MCF 10A (cell line): ENCODE data around the gene LY6G6D. TPM values are rescaled to one million over a fixed set of nuclear protein-coding genes. Genes with fewer than 3 reads are reported as not detected.

Experiments used
- BruUV-seq: library from RNA; stranded (reverse); fragments of 400-500 nt; replicated peaks from 2 replicates; lab custom pipeline; 2021; lab: Mats Ljungman, UMichigan
- CTCF ChIA-PET: fragments of 300-600 bp; sonication (Branson Sonifier 250); formaldehyde crosslinking; extraction: SDS; loops from one replicate; lab custom pipeline; 2021; ENCODE audit warnings: antibody characterized with exemption, inconsistent platforms; lab: Yijun Ruan, JAX
- POLR2A ChIA-PET: fragments of 300-600, 350-650 bp; sonication (Branson Sonifier 250); formaldehyde crosslinking; extraction: SDS; loops from one replicate; lab custom pipeline; 2020; ENCODE audit warnings: antibody characterized with exemption, inconsistent platforms; lab: Yijun Ruan, JAX
- DNase-seq: peaks from one replicate; pipeline ENCODE4 v3.0.0-alpha.2; 2018; ENCODE audit not compliant: unreplicated experiment
- H3K27ac Mint-ChIP-seq: one replicate; pipeline ENCODE4 v1.8.0; 2022; ENCODE audit warnings: mild to moderate bottlenecking, low read depth, mixed read lengths; ENCODE audit not compliant: unreplicated experiment
- H3K27me3 Mint-ChIP-seq: one replicate; pipeline ENCODE4 v1.8.0; 2022; ENCODE audit warnings: mixed read lengths; ENCODE audit not compliant: insufficient read depth, unreplicated experiment
- H3K36me3 Mint-ChIP-seq: one replicate; pipeline ENCODE4 v1.8.0; 2022; ENCODE audit warnings: mild to moderate bottlenecking, moderate library complexity, mixed read lengths; ENCODE audit not compliant: insufficient read depth, unreplicated experiment
- H3K4me1 Mint-ChIP-seq: one replicate; pipeline ENCODE4 v1.8.0; 2022; ENCODE audit warnings: mixed read lengths; ENCODE audit not compliant: insufficient read depth, unreplicated experiment
- H3K4me3 Mint-ChIP-seq: one replicate; pipeline ENCODE4 v1.8.0; 2022; ENCODE audit warnings: mild to moderate bottlenecking, moderate library complexity, mixed read lengths; ENCODE audit not compliant: unreplicated experiment
- H3K9me3 Mint-ChIP-seq: one replicate; pipeline ENCODE4 v1.8.0; 2022; ENCODE audit warnings: mixed read lengths; ENCODE audit not compliant: unreplicated experiment
- CTCF ChIP-seq: fragments of 200-600 bp; IDR thresholded peaks from one replicate; pipeline ENCODE4 v1.8.0; 2022; ENCODE audit warnings: antibody characterized with exemption, mild to moderate bottlenecking; ENCODE audit not compliant: unreplicated experiment
- intact Hi-C: fragments of 100-400 bp; cut with micrococcal nuclease; formaldehyde crosslinking; loops from 2 replicates; pipeline ENCODE4 v1.14.1; 2022
- total RNA-seq: library from RNA; stranded (reverse); gene quantifications from 2 replicates; pipeline ENCODE4 v1.2.3, GENCODE V29; 2022

Gene LY6G6D
- total RNA-seq, 1 experiment from 2014 or later = not detected

- DNase-seq = peak; percentile 15
- Mint-ChIP-seq H3K4me3 (peak overlapping the region; percentile 95), H3K27me3 (no peaks in the 10 kb centered on the region), H3K9me3 (no peaks in the 10 kb centered on the region), H3K4me1 (peaks cover 5% of the 10 kb centered on the region), H3K27ac (peak overlapping the region; percentile 89), H3K36me3 (peaks cover 24% of the 10 kb centered on the region)
- BruUV-seq = no TSS peak
- ChIA-PET CTCF (interaction anchor here (0.8 to 1.2 kb wide), 3 partner anchors 12 to 124 kb away, joined by 3 read pairs; partner anchors contain the start of gene C6orf47), POLR2A (interaction anchor here (0.6 to 3.4 kb wide), 27 partner anchors 9 to 270 kb away, joined by 3 to 29 read pairs (median 6); partner anchors contain the start of genes BAG6, C6orf47, CLIC1 and CSNK2B)
- TF ChIP-seq CTCF = no peak
- intact Hi-C loops = loop anchor here (2.0 kb wide), 1 partner anchor 36 kb away; no protein-coding TSS in a partner anchor
These were observed 12.7 kb upstream of the LY6G6D start for GRCh38 chr6:31702405-31702818.

GRCh38 chr6:31702819-31703716 lies 12.1 kb upstream of the LY6G6D start, which contains the start of gene ABHD16A:
Gene ABHD16A (minus strand): TSS chr6:31703324. CDS start chr6:31703281, 43 bp downstream.
- BruUV-seq = TSS peak; percentile 39
- intact Hi-C loops = loop anchor here (1.0 to 2.0 kb wide), 2 partner anchors 26 to 36 kb away; partner anchors contain the start of gene DDAH2
- no peaks in the 10 kb centered on the region for H3K9me3 Mint-ChIP-seq
- H3K36me3 Mint-ChIP-seq = peaks cover 24% of the 10 kb centered on the region
- ChIA-PET CTCF (interaction anchor here (0.6 to 1.4 kb wide), 7 partner anchors 13 to 128 kb away, joined by 3 read pairs; partner anchors contain the start of gene C6orf47), POLR2A (interaction anchor here (0.6 to 3.4 kb wide), 44 partner anchors 9 to 1550 kb away, joined by 3 to 29 read pairs (median 5); partner anchors contain the start of genes BAG6, C6orf47, CLIC1 and CSNK2B)
- peak; percentile 98 for DNase-seq
- no peak for TF ChIP-seq CTCF
- peak within 1 kb of the TSS; percentile 95 for H3K4me3 Mint-ChIP-seq
- H3K4me1 Mint-ChIP-seq = peaks cover 5% of the 10 kb centered on the region
- peak within 1 kb of the TSS; percentile 89 for H3K27ac Mint-ChIP-seq
- no peaks in the 10 kb centered on the region for H3K27me3 Mint-ChIP-seq

GRCh38 chr6:31705931-31706330 lies 9.2 kb upstream of the LY6G6D start:
- H3K27me3 Mint-ChIP-seq = no peaks in the 10 kb centered on the region
- POLR2A ChIA-PET = no interaction called here
- peaks cover 6% of the 10 kb centered on the region for H3K36me3 Mint-ChIP-seq
- no peak overlapping the region for H3K27ac Mint-ChIP-seq
- CTCF ChIA-PET = no interaction called here
- no peak for TF ChIP-seq CTCF
- no peaks in the 10 kb centered on the region for H3K9me3 Mint-ChIP-seq
- no TSS peak for BruUV-seq
- DNase-seq = no peak
- no peak overlapping the region for H3K4me3 Mint-ChIP-seq
- intact Hi-C loops = no loop called here
- peaks cover 7% of the 10 kb centered on the region for H3K4me1 Mint-ChIP-seq

- Mint-ChIP-seq H3K36me3 (peaks cover 6% of the 10 kb centered on the region), H3K27ac (no peak within 1 kb of the TSS), H3K4me1 (peaks cover 12% of the 10 kb centered on the region), H3K9me3 (no peaks in the 10 kb centered on the region), H3K4me3 (no peak within 1 kb of the TSS), H3K27me3 (no peaks in the 10 kb centered on the region)
- DNase-seq = no peak
- TF ChIP-seq CTCF = no peak
- no TSS peak for BruUV-seq
- ChIA-PET POLR2A (no interaction called here), CTCF (no interaction called here)
- intact Hi-C loops = no loop called here
These were observed 8.5 kb upstream of the LY6G6D start, which contains the start of gene LY6G6F for GRCh38 chr6:31706599-31706998. Gene LY6G6F (plus strand): TSS chr6:31706866. CDS start chr6:31706907, 41 bp downstream.
